Measurements from ENCODE around the gene CAPZB. TPM values are rescaled to one million over a fixed set of nuclear protein-coding genes. Genes with fewer than 3 reads are reported as not detected.

CAPZB gene
- total RNA-seq, 3 donors from 2014 or later (not counting 1 experiment from before 2014, with no cell fraction given) = 369 to 393 (median 375) TPM

- H3K27ac Mint-ChIP-seq = peak overlapping the region; percentile 61 to 65
- no peak overlapping the region for H3K4me3 ChIP-seq (ENCODE audit: low read length)
- no peak for TF ChIP-seq CTCF (IDR thresholded peaks at IDR 0.05)
- H3K9me3 ChIP-seq (ENCODE audit: control insufficient read depth, insufficient read depth, low read length) = no peaks in the 10 kb centered on the region
- H3K36me3 Mint-ChIP-seq = no peaks in the 10 kb centered on the region
- no peak overlapping the region for H3K4me3 Mint-ChIP-seq
- H3K27me3 ChIP-seq (ENCODE audit: control insufficient read depth, insufficient read depth, low read length) = no peaks in the 10 kb centered on the region
- H3K36me3 ChIP-seq (ENCODE audit: control insufficient read depth, insufficient read depth, low read length) = peaks cover 15% of the 10 kb centered on the region
- DNase-seq (no peak), ATAC-seq (no peak)
- peaks cover 79 to 87% of the 10 kb centered on the region in 2 donors for H3K4me1 Mint-ChIP-seq
- WGBS (ENCODE audit: insufficient coverage) = 95% methylated on average over 2 of the region's 2 CpGs
- intact Hi-C loops (cut with micrococcal nuclease) = no loop called here
- H3K4me1 ChIP-seq (ENCODE audit: control insufficient read depth, insufficient read depth, low read length) = peaks cover 47% of the 10 kb centered on the region
- no peaks in the 10 kb centered on the region for H3K9me3 Mint-ChIP-seq
- H3K27me3 Mint-ChIP-seq (ENCODE audit: low read depth in 2 of 2) = no peaks in the 10 kb centered on the region
- no peak overlapping the region for H3K27ac ChIP-seq (ENCODE audit: low read length)
Observed at GRCh38 chr1:19433719-19433998, 51.7 kb downstream of the CAPZB start.

- no peak for ATAC-seq
- Mint-ChIP-seq H3K36me3 (no peaks in the 10 kb centered on the region), H3K27me3 (ENCODE audit: low read depth in 2 of 2) (no peaks in the 10 kb centered on the region), H3K4me3 (peak overlapping the region; percentile 10), H3K27ac (peak overlapping the region; percentile 61 to 65), H3K9me3 (no peaks in the 10 kb centered on the region), H3K4me1 (peaks cover 77 to 86% of the 10 kb centered on the region in 2 donors)
- Histone ChIP-seq H3K27ac (ENCODE audit: low read length) (no peak overlapping the region), H3K4me1 (ENCODE audit: control insufficient read depth, insufficient read depth, low read length) (peaks cover 44% of the 10 kb centered on the region), H3K4me3 (ENCODE audit: low read length) (no peak overlapping the region), H3K36me3 (ENCODE audit: control insufficient read depth, insufficient read depth, low read length) (peaks cover 14% of the 10 kb centered on the region), H3K27me3 (ENCODE audit: control insufficient read depth, insufficient read depth, low read length) (no peaks in the 10 kb centered on the region), H3K9me3 (ENCODE audit: control insufficient read depth, insufficient read depth, low read length) (no peaks in the 10 kb centered on the region)
- intact Hi-C loops (cut with micrococcal nuclease) = no loop called here
- TF ChIP-seq CTCF (IDR thresholded peaks at IDR 0.05) = no peak
- no peak for DNase-seq
- WGBS (ENCODE audit: insufficient coverage) = 91% methylated on average over 14 of the region's 15 CpGs
Observed at GRCh38 chr1:19432943-19433718, 52.2 kb downstream of the CAPZB start.

GRCh38 chr1:19430121-19431068, 54.9 kb downstream of the CAPZB start:
- intact Hi-C loops (cut with micrococcal nuclease) = no loop called here
- Mint-ChIP-seq H3K4me3 (no peak overlapping the region), H3K9me3 (no peaks in the 10 kb centered on the region), H3K4me1 (peaks cover 73 to 80% of the 10 kb centered on the region in 2 donors), H3K36me3 (no peaks in the 10 kb centered on the region), H3K27ac (peak overlapping the region; percentile 81 to 82), H3K27me3 (ENCODE audit: low read depth in 2 of 2) (no peaks in the 10 kb centered on the region)
- DNase-seq = no peak
- Histone ChIP-seq H3K4me3 (ENCODE audit: low read length) (no peak overlapping the region), H3K9me3 (ENCODE audit: control insufficient read depth, insufficient read depth, low read length) (no peaks in the 10 kb centered on the region), H3K4me1 (ENCODE audit: control insufficient read depth, insufficient read depth, low read length) (peaks cover 43% of the 10 kb centered on the region), H3K36me3 (ENCODE audit: control insufficient read depth, insufficient read depth, low read length) (no peaks in the 10 kb centered on the region), H3K27ac (ENCODE audit: low read length) (no peak overlapping the region), H3K27me3 (ENCODE audit: control insufficient read depth, insufficient read depth, low read length) (no peaks in the 10 kb centered on the region)
- WGBS (ENCODE audit: insufficient coverage) = 89% methylated on average over 16 of the region's 16 CpGs
- no peak for TF ChIP-seq CTCF (IDR thresholded peaks at IDR 0.05)
- ATAC-seq = no peak
